Activated CD8-positive, alpha-beta memory T cell treated with anti-CD3 and anti-CD28 coated beads for 36 hours (primary cell): Measurements from ENCODE around the gene SLC6A7. TPM values are rescaled to one million over a fixed set of nuclear protein-coding genes. Genes with fewer than 3 reads are reported as not detected.

Experiments used
- CTCF ChIA-PET: fragments of 350-600 bp; sonication (Branson Sonifier 250); formaldehyde crosslinking; loops from one replicate; lab custom pipeline; 2021; ENCODE audit warnings: antibody characterized with exemption; lab: Charles Lee
- POLR2A ChIA-PET: fragments of 350-600 bp; sonication (Branson Sonifier 250); formaldehyde crosslinking; loops from one replicate; lab custom pipeline; 2021; ENCODE audit warnings: antibody characterized with exemption; lab: Charles Lee
- total RNA-seq, 2 experiments: library from RNA; stranded (reverse); gene quantifications; one replicate each; pipeline ENCODE4 v1.2.3, GENCODE V29; 2021

The SLC6A7 gene
- total RNA-seq, 2 experiments from 2014 or later, result not detected

DNA sequence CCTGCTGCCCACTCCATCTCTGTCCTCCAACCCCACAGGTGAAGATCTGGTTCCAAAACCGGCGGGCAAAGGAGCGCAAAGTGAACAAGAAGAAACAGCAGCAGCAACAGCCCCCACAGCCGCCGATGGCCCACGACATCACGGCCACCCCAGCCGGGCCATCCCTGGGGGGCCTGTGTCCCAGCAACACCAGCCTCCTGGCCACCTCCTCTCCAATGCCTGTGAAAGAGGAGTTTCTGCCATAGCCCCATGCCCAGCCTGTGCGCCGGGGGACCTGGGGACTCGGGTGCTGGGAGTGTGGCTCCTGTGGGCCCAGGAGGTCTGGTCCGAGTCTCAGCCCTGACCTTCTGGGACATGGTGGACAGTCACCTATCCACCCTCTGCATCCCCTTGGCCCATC is 6.4 kb upstream of the SLC6A7 start:
- CTCF ChIA-PET, result no interaction called here
- POLR2A ChIA-PET, result no interaction called here

DNA sequence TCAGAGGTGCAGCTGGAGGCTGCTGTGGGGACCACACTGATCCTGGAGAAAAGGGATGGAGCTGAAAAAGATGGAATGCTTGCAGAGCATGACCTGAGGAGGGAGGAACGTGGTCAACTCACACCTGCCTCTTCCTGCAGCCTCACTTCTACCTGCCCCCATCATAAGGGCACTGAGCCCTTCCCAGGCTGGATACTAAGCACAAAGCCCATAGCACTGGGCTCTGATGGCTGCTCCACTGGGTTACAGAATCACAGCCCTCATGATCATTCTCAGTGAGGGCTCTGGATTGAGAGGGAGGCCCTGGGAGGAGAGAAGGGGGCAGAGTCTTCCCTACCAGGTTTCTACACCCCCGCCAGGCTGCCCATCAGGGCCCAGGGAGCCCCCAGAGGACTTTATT is 5.9 kb upstream of the SLC6A7 start:
- CTCF ChIA-PET, result no interaction called here
- POLR2A ChIA-PET, result no interaction called here

DNA sequence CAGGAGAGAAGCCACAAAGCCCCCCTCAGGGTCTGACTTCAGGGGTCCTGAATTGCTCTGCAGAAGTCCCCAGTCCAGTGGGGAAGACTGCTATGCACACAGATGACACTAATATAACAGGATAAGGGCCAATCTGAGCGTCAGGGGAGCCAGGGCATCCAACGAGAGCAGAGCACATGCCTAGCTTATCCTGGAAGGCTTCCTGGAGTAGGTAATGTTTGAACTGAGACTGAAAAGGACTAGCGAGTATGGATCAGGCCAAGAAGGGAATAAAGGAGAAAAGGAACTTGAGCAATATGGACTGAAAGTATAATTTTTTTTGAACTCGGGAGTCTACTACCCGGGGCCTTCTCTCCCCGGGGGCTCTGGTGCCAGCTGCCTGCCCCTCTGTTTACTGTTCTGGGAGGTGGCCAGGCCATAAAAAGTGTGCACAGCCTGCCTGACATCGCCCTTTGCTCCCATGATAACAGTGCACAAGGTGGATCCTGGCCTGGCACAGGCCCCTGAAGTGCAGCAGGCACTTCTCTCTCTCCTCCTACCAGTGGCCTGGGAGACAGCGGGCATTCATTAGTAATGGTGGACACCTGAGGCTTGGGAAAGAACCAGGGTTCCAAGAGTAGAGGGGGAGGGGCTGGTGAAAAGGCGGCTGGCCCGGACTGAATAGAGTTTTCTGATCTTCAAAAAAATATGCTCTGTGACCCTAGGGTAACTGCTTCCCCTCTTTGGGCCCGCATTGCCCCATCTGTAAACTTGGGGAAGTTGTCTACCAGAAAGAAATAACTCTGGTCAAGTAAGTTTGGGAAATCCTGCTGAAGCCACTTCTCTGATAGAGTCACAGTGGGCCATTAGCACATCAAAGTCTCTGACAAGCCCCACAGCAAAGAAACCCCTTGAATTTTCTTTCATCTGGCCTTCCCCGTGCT is 4.6 kb upstream of the SLC6A7 start:
- ChIA-PET POLR2A (no interaction called here), CTCF (no interaction called here)

DNA sequence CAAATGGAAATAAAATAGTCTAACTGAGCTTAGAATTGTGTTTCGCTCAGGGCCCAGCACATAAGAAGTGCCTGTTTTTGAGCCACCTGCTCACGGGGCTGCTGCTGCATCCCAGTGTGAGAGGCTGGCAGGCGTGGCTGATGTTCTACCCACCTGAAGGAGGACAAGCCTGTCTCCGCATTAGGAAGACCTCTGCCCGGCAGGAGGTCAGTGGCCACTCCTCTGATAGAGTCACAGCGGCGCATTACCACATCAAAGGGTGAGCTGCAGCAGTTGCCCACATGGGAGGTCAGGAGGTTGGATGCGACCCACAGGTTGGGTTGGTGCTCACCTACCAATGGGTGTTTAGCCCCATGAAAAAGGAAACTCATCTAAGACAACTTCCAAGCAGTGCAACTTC is 3.7 kb upstream of the SLC6A7 start:
- ChIA-PET POLR2A (no interaction called here), CTCF (no interaction called here)

DNA sequence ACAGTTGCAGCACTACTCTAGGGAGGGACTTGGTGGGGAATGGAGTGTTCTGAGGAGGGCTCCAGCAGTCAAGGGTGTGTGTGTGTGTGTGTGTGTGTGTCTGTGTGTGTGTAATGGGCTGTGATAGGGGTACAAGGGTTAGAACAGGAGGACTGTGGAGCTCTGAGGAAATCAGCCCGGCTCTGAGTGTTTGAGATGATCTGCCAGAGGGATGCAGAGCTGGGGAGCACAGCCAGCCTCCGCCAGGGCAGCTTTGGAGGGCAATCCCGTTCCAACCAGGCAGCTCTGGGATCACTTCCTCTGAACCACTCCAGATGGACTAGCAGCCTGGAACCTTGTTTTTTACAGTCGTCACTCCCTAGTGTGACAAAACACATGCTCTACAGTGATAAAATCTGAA is 3.0 kb upstream of the SLC6A7 start:
- POLR2A ChIA-PET, result no interaction called here
- CTCF ChIA-PET, result no interaction called here

DNA sequence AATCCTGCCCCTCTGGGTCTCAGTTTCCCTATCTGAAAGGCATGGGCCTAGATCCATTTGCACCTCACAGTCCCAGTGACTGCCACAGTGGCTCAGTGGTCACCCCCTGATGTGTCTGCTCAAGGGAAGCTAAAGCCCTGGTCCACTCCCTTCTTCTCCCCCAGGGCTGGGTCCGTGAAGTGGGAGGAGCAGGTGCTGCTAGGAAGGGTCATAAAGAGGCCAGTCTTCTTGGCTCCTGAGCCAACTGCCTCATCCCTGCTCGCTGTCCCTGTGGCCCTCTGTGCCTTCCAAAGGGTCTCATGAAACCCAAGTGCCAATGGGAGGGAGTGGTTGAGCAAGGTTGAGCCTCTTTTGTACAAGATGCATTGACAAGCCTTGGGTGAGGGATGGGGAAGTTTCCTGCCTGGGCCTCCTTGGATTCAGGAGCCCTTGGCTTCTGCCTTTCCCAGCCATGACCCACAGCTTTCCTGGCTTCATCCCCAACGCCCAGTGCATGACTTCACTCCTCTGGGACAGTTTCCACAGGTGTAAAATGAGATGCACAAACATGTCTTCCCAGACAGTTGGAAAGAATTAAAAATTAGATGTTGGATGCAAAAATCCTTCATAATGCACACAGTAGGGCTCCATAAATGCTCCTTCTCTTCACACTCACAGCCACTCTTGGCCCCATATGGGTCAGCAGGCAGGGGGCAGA is 1.6 kb upstream of the SLC6A7 start:
- POLR2A ChIA-PET, result no interaction called here
- CTCF ChIA-PET, result no interaction called here

DNA sequence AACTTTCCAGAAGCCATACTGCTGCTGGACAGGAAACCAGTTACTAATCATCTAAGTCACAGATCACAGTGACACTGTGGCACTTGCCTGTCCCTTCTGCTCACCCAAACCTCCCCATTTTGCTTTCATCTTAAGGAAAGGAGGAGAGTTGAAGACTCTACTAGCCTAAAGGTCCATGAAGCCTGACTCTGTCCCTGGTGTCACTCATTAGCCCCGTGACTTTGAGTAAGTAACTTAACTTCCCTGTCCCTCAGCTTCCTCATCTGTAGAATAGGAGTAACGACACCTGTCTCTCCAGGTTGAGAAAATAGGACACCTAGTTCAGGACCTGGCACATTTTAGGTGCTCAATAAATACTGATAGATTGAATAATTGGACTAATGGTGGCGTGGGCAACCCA is 536 bp upstream of the SLC6A7 start:
- CTCF ChIA-PET, result no interaction called here
- POLR2A ChIA-PET, result no interaction called here

DNA sequence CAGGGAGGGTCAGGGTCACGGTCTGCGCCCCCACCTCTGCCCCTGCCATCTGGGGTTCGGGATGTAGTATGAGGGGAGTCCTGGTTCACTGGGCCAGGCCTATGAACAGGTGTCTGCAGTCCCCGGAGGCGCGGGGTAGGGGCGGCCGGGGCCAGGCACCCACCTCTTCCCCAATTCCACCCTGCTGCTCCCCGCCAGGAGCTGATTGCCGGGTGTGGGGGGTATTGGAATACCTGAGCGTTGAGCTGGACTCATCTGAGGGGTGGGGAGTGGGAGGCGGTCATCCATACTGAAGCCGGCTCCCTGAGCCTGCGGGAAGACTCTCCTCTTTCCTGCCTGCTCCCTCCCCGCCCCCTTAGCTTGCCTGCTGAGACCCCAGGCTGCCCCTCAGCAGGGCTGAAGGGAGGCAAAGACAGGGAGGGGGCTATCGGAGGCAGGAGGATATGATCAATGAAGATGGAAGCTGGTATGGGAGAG is 679 bp downstream of the SLC6A7 start:
- ChIA-PET CTCF (no interaction called here), POLR2A (no interaction called here)

DNA sequence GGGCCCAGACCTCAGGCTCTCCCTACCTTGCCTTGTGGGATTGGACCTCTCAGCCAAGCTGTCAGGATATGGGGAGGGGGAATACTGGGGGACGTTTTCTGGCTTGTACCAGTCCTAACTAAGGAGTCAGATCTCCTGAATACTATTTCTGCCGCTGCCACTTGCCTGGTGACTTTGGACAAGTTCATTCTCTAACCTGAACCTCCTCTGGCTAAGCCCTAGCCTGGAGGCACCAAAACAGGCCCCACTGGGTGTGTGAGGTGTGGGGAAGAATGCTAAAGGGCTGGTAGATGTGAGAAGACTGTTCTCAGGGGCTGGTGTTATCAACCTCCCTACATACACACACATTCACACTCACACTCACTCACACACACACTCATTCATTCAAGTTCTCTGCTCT is 1.1 kb downstream of the SLC6A7 start:
- POLR2A ChIA-PET, result no interaction called here

DNA sequence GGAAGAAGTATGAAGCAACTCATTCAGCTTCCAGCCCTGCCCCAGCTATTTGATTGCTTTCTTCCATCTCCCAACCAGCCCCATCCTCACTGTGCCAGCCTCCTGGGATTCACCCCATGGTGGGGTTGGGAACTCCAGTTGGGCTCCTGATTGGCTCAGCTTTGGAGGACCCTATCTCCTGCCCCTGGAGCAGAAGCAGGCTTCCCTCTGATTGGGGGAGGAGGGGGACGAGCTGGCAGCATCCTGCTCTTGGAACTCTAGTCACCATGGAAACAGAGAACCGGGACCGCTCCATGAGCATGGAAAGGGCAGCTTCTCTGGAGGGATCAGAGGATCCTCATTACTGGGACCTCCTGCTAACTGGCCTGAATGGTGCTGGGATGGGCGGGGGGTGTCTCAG is 2.6 kb downstream of the SLC6A7 start:
- CTCF ChIA-PET, result no interaction called here
- POLR2A ChIA-PET, result no interaction called here

More for the DNA sequence above, 1.1 kb downstream of the SLC6A7 start:
- CTCF ChIA-PET, result no interaction called here

DNA sequence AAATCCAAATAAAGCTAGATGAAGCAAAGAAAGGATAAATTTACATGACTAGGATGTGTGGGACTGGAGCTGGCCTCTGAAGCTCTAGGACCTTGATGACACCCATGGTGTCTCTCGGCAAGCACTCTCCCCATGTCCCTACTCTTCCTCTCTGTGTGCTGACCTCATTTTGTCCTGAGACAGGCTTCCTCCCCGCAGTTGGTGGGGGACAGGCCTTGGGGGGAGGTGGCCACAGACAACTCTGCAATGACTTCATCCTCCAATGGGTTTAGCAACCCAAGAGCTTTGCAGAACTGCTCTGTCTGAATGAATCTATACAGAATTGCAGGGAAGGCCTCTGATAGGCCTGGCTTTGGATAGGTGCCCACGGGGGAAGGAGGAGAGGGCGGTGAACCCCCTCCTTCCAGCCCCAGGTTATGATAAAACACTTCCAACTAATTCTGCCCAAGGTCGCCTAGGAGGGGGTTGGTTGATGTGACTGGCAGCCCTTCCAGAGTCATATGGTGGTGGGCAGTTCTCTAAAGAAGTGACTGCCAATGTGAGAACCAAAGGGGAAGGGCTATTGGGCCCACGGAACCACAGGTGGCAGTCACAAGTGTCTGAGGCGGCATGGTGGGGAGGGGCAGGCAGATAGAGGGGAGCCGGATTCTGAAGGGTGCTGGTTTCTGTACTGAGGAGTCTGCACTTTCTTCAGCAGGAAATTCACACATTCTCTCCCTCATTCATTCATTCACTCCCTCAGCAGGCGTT is 6.0 kb downstream of the SLC6A7 start:
- CTCF ChIA-PET, result interaction anchor here (1.7 kb wide), 1 partner anchor 22 kb away, joined by 4 read pairs; no protein-coding TSS in a partner anchor
- POLR2A ChIA-PET, result no interaction called here

DNA sequence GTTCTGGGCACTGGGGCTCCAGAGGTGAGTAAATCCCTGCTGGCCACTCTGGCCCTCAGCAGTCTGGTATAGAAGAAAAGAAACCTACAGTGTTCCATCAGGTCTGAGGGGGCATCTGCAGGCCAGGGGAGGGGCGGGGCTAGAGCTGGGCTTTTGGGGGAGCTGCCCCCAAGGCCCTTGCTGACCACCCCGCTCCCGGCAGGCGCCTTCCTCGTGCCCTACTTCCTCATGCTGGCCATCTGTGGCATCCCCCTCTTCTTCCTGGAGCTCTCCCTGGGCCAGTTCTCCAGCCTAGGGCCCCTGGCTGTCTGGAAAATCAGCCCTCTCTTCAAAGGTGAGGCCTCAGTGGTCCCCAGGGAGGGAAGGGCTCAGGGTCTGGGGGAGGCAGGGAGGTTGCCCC is 6.7 kb downstream of the SLC6A7 start:
- POLR2A ChIA-PET, result no interaction called here
- CTCF ChIA-PET, result interaction anchor here (1.7 kb wide), 1 partner anchor 22 kb away, joined by 4 read pairs; no protein-coding TSS in a partner anchor

DNA sequence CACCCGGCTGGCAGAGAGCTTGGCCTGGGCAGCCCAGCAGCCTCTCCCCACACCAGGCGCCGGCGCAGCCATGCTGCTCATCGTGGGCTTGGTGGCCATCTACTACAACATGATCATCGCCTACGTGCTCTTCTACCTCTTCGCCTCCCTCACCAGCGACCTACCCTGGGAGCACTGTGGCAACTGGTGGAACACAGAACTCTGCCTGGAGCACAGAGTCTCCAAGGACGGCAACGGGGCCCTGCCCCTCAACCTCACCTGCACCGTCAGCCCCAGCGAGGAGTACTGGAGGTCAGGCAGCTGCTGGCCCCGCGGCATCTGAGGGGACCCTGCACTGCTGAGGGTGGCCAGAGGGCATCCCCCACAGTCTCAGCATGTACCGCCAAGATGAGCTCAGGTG is 7.1 kb downstream of the SLC6A7 start:
- ChIA-PET POLR2A (no interaction called here), CTCF (no interaction called here)

DNA sequence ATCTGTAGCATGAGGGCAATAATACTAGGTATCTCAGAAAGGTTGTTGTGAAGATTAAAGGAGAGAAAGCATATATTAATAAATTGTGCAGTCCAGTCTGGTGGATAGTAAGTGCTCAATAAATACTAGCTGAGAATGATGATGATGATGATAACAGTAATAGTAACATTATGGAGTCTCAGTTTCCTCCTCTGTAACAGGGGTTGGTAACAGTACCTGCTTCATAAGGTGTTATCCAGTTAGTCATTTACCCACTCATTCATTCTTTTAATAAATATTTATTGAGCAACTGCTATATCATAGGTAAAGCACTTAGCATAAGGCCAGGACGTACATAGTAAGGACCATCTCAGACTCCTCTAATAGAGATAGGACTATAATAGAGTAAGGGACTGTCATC is 7.6 kb downstream of the SLC6A7 start:
- ChIA-PET CTCF (no interaction called here), POLR2A (no interaction called here)

DNA sequence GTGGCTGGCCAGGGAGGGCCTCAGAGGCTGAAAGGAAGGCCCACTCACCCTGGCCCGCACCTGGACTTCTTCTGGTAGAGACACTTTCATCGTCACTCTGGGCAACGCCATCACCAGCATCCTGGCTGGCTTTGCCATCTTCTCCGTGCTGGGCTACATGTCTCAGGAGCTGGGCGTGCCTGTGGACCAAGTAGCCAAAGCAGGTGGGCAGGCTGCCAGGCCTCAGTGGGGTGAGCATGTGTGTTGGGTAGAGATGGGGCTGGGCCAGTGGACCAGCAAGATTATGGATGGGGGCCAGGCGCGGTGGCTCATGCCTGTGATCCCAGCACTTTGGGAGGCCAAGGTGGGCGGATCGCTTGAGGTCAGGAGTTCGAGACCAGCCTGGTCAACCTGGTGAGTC is 12.6 kb downstream of the SLC6A7 start:
- CTCF ChIA-PET, result no interaction called here
- POLR2A ChIA-PET, result no interaction called here

DNA sequence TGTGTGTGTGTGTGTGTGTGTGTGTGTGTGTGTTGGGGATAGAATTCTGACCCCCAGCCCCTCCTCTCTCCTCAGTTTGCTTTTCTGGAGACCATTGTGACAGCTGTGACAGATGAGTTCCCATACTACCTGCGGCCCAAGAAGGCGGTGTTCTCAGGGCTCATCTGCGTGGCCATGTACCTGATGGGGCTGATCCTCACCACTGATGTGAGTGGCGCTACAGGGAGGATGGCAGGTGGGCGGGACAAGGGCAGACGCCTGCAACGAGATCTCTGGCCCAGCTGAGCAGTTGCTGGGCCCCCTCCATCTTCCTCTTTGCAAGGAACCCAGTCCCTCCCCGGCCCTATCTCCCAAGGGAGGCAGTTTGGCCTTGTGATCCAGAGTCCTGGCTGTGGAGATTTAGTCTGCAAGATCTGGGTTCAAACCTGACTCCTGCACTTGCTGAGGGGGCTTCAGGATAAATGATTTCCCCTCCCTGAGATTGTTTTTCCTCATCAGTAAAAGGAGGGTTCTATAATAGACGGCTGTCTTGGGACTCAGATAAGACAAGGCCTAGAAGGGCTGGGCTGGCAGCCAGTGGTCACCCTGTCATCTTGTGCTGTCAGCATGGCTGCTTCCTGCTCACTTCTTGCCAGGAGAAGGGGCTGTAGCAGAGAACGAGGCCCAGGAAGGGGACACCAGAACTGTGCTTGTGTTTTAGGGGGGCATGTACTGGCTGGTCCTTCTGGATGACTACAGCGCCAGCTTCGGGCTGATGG is 14.1 kb downstream of the SLC6A7 start:
- CTCF ChIA-PET, result no interaction called here
- POLR2A ChIA-PET, result no interaction called here

DNA sequence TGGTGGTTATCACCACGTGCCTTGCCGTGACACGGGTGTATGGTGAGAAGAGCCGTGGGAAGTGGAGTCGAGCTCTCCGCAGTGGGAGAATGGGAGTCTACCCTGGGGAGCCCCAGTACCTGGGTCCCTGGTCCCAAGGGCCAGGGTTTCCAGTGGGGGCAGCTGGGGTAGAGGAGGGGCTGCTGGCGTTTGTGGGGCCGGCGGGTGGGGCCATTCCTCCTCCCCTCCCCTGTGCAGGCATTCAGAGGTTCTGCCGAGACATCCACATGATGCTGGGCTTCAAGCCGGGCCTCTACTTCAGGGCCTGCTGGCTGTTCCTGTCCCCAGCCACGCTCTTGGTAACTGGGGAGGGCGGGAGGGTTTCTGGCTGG is 14.7 kb downstream of the SLC6A7 start:
- CTCF ChIA-PET, result no interaction called here
- POLR2A ChIA-PET, result no interaction called here

DNA sequence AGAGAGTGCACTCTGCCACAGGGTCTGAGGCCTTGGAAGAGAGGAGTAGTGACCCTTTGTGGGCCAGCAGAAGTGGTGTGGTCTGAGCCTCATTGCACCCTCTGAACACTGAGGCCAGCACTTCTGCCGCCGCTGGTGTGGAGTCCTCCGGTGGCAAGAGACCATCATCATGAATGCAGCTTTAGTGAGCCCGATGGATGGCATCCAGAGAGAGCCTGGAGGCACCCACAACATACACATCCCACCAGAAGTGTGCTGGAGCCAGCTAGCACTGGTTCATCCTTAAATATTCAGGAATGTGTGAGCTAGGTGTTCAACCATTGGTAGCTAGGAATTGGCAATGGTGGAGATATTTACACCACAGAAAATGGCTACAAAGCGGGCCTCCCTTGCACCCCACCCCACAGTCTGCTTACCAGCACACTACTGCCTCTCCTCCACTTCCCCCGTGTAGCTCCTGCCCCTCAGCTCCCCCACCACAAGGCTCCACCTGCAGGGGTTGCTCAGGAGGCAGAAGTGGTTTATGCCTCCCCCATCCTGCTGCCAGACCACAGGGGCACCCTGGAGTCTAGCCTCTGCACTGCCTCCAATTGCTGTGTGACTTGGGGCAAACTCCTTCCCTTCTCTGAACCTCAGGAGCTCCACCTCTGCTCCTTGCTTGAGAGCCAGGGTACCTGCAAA is 16.4 kb downstream of the SLC6A7 start:
- ChIA-PET CTCF (no interaction called here), POLR2A (no interaction called here)

DNA sequence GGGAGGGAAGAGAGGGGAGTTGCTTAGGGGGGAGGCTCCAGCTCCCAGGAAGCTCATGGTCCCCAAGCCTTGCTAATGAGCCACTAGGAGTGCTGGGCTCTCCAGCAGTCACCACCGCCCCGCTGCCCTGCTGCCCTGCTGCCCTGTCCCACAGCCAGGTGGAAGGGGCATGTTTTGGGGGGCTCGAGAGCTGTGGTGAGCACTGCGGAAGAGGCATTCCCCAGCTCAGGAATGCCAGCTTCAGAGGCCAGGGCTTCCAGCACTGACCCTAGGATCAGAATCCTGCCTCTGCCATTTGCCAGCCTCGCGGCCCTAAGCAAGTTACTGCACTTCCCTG is 16.9 kb downstream of the SLC6A7 start:
- ChIA-PET POLR2A (no interaction called here), CTCF (no interaction called here)
